ENCODE data around the gene HADH.

HADH gene

DNA sequence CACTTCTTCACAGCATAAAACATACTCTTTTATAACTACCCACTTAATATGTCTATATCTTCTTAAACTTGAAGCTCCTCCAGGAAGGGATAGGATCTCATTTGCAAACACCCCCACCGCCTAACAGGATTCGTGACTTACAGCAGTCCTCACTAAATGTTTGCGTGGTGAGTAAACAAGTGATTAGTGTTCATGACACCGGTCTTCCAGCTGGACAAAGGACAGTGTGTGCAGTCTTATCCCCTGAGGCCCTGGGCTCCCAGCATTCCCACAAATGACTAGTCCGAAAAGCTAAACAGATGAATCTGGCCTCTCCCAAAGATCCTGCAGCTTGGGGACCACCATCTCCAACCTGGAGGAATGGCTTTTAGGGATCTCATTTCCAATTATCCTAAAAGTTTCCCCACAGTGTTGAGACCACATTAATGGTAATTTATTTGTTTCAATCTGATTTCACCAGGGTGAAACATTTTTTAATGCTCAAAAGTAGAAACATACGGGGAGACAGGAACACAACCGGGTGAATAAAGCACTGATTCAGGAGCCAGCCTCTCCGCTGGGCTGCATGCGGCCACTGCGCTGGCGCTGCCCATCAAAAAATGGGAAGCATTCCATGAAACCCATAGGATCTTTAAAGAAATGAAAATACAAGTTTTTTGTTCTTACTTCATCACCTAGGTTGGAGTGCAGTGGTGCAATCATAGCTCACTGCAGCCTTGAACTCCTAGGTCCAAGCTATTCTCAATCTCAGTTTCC, 69.2 kb downstream of the HADH start:
- no peak for DNase-seq (ENCODE audit: low spot score)

DNA sequence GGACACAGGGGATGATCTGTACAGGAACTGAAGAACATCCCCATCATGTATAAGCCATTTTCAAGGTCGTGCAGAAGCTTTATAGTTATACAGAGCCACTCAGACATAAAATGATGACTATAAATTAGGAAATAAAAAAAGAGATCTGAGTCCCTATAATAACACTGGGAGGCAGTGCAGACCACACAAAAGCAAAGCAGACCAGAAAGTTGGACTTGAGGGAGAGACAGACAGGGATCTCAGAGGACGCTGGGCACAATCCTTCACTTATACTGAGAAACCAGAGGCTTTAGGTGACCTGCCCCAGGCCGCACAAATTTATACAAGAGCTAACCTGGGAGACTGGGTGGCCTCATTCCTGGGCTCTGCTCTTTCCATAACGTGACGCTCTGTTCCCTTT, 70.5 kb downstream of the HADH start:
- peak; percentile 29 for DNase-seq (ENCODE audit: low spot score)

GRCh38 chr4:108060686-108061321, 71.1 kb downstream of the HADH start:
- no peak for DNase-seq (ENCODE audit: low spot score)

- DNase-seq (ENCODE audit: low spot score) = no peak
Measured at GRCh38 chr4:108068442-108068841, 78.8 kb downstream of the HADH start.

DNA sequence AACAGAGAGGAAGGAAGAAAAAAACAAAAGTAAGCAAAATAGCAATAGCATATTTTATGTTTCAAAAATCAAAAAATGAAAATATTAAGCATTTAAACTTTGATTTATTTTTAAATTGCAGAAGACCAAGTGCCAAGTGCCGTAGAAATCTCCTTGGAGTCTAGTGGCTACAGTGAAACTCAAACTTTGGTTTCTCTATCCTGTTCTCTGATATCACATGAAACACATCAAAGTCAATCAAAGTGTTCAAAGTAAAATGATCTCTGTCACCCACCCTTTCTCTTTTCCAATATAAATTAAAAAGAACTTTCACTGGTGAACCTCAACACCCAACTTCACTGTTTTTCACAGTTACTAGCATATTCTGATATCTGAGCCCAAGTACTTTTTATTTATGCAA, 81.1 kb downstream of the HADH start:
- no peak for DNase-seq (ENCODE audit: low spot score)

- DNase-seq (ENCODE audit: low spot score) = no peak
Measured at GRCh38 chr4:108072300-108072699, 82.6 kb downstream of the HADH start.

GRCh38 chr4:108078024-108078733, 88.5 kb downstream of the HADH start:
- DNase-seq (ENCODE audit: low spot score) = no peak

DNA sequence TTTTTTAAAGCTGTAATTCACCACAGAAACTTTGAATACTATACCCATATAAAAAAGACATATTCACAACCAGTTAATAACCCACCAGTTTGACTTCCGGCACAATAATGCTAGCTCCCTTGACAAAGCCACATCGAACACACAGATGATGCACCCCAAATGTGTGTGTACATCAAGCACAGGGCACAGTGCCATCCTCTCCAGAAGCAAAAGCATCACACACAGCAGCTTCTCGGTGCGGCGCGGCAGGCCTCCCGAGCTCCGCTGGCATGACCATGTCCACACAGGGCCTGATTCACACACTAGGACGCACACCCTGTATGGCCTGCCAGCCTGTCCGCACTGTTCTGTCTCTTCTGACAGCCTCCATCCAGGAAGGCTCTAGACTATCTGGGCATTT, 91.1 kb downstream of the HADH start:
- DNase-seq (ENCODE audit: low spot score) = no peak

- DNase-seq (ENCODE audit: low spot score) = no peak
Measured at GRCh38 chr4:108081256-108081655, 91.6 kb downstream of the HADH start.
